Measurements from ENCODE around the gene CDK14. TPM values are rescaled to one million over a fixed set of nuclear protein-coding genes. Genes with fewer than 3 reads are reported as not detected.

CDK14 gene
- total RNA-seq, 1 donor from 2014 or later, result 79.4 TPM

DNA sequence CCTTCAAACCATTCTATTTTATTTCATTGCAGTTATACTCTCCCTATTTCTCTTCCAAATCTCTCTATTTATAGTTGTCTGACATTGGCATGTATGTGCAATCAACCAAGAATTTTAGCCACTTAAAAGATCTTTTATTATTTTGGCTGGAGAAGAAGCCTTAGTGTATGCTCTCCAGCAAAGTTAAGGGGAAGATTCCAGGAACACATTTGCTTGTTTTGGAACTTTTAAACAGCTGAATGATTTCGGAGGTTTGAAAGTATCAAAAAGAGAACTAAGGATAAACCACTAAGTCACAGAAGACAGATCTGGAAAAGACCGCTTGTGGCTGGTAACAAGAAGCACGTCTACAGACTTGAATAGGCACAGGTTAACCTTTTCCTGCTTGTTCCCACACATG is 485.9 kb downstream of the CDK14 start:
- intact Hi-C loops (cut with DNase I), result no loop called here
- no peak for DNase-seq (ENCODE audit: low spot score)
- ATAC-seq, result peak; percentile 73

DNA sequence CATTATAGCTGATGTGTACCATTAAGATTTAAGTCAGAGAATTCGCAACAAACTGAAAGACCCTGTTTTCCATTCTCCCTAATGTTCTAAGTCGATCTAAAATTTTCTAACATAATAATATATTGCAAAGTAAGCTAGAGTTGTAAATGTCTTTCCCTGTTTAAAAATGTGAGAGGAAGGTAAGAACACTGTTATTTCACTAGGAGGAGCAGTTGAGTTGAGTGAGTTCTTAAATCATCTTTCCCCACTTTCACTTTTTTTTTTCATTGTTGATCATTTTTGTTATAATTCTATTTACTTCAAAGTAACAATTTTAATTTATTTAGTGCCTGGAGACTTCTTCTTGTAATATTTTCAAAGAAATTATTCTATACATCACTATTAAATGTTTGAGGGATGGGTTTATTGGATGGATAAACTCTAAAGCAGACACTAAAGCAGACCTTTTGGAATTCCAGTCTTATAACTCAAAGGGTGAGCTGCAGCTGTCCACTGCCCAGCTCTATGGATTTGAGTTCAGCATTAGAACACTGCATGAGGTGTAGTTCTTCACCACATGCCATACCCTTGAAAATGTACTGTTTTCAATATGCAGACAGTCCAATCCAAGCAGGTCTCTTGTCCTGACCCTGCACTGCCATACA is 486.9 kb downstream of the CDK14 start:
- intact Hi-C loops (cut with DNase I), result no loop called here
- DNase-seq (ENCODE audit: low spot score), result no peak
- peak; percentile 50 for ATAC-seq

DNA sequence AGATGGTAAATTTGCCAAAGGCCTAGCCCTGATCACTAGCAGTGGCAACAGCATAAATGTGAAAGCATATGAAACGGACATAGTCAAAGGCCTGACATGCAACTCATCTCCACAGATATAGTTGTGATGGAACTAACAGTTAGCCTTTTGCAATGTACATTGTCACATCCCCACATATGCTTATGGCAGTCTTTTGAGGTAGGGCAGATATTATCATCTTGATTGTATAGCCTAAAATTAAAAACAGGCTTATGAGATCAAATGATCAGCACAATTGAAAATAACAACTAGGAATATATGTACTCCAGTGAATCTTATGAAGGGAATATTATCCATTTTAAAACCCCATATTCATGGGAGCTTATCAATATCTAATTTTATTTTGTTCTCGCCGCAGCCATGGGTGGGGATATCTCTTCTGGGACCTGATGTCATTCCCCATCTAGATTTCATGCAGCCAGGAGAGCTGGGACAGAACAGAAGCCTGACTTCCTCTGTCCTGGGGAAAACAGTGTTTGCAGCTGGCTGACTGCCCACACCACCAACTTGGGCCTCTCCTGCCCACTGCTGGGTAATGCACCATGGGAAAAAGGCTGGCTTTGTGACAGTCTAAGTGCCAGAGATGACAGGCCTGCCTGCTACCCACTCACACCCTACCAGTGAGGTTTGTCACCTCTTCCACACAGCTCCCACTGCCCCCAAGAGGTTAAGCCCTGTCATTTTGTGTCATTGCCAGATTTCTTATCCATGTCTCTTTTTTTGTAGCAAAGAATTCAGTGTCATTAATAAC is 487.9 kb downstream of the CDK14 start:
- peak; percentile 29 for ATAC-seq
- peak; percentile 67 for DNase-seq (ENCODE audit: low spot score)
- intact Hi-C loops (cut with DNase I), result no loop called here

DNA sequence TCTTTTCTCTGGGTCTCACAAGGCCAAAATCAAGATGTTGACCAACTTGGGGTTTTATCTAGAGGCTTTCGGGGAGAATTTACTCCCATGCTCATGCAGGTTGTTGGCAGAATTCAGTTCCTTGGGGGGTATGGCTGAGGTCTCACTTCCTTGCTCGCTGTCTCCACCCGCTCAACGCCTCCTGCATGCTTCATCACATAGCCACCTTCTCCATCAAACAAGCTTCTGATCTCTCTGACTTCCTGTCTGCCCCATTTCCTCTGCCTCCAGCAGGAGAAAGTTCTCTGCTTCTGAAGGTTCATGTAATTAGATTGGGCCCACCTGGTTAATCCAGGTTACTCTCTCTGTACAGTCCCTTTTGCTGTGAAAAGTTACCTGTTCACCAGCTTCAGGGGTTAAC is 489.1 kb downstream of the CDK14 start:
- intact Hi-C loops (cut with DNase I), result no loop called here
- no peak for DNase-seq (ENCODE audit: low spot score)
- ATAC-seq, result no peak

DNA sequence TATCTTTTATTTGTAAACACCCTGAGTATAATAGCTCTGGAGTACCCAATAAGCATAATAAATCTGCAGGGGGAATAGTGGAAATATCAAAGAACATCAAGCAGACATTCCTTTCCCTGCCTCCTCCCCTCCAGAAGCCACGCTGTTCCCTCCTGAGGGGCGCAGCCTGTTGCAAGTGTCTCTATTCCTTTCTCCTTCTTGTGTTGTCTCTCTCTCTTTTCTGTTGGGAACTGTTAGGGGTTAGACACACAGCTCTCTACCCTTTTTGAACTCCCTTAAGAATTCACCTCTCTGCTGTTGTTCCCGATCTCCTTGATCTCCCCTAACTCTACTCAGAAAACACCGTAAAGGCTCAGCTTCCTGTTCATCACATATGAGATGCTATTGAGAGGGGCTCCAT is 490.1 kb downstream of the CDK14 start:
- intact Hi-C loops (cut with DNase I), result no loop called here
- no peak for DNase-seq (ENCODE audit: low spot score)
- ATAC-seq, result no peak

DNA sequence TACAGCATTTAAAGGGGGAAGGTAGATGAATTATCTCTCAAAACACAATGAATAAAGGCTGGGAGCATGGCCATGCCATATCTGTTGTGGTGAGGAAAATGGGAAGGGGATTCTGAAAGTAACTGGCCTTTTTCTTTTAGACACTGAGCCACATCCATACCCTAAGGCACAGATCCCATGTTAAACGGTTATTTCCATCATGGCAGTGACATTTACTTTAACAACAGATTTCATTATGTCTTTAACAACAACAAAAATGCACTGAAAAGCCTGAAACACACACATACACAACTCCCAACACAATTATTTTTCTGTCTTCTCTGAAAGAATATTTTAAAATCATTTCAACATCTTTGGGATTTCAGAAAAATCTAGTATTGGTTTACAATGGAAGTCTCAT is 492.0 kb downstream of the CDK14 start:
- ATAC-seq, result no peak
- intact Hi-C loops (cut with DNase I), result no loop called here
- no peak for DNase-seq (ENCODE audit: low spot score)

DNA sequence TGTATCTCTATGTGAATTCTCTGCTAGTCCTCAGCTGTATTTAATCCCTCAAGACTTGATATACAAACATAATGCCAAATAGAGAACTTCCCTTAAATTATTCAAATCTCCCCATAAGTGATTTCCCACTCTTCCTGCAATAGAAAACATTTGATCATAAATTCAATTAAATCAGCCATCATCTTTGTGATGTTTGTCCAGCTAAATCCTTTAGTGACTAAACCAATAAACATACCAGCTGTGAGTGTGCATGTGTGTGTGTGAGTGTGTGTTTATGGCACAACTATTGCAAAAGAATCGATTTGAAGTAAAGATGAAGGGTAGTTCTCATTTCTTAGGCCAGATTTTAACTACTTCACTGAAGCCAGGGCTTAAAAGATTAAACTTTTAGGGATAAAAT is 492.6 kb downstream of the CDK14 start:
- ATAC-seq (no peak), DNase-seq (ENCODE audit: low spot score) (no peak)
- intact Hi-C loops (cut with DNase I), result no loop called here

DNA sequence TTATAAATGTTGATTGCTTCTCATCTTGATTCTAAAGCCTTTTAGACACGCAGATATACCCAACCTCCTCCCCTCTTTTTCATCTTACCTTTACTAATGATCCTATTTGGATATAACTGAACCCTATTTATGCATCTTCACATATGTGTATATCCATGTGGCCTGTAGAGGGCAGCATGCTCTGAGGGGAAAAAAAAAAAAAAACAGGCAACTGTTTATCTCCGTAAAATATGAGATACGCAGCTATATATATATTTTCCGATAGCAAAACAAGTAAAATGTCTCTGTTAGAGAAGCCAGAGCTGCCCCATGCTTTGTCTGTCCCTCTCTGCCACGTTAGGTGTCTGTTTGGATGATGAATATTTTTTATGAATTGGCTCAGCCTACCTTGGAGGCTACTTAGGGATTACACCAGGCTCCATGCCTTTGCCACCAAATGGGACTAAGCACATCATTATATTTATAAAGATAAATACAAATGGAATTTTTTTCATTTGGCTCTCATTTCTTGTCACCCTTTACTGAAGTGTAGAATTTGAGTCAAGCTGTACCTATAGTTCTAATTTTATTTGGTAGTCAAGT is 493.4 kb downstream of the CDK14 start:
- ATAC-seq (peak; percentile 74), DNase-seq (ENCODE audit: low spot score) (no peak)
- intact Hi-C loops (cut with DNase I), result no loop called here

DNA sequence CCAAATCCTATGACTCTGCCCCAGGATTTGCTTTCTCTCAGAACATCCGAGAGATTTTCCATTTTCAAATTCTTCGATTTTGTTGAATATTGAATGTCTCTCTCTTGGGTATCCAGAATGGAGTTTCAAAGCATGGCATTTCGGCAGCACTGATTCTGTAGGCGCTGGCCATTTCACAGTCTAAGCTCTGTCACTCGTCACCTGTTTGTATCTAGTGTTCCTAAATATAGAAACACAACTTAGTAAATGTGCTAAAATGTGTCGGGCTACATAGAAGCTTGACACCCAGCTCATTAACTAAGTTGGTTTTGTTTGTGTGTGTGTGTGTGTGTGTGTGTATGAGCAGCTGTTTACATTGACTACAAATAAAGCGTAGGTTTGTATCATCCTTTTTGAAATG is 494.6 kb downstream of the CDK14 start:
- no peak for ATAC-seq
- DNase-seq (ENCODE audit: low spot score), result no peak
- intact Hi-C loops (cut with DNase I), result no loop called here

DNA sequence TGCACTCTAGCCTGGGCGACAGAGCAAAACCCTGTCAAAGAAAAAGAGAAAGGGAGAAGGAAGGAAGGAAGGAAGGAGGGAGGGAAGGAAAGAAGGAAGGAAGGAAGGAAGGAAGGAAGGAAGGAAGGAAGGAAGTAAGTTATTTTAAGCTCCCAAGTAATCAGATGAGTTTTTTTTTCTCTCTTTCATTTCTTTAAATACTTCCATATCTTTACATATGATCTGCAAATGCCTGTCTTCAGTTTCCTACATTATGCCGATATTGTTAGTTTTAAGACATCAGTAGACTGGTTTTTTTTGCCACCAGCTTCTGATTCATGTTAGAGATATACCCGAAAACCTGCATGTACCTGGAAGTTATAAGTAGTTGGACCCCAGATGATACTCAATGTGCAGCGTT is 495.5 kb downstream of the CDK14 start:
- no peak for ATAC-seq
- DNase-seq (ENCODE audit: low spot score), result no peak
- intact Hi-C loops (cut with DNase I), result no loop called here

DNA sequence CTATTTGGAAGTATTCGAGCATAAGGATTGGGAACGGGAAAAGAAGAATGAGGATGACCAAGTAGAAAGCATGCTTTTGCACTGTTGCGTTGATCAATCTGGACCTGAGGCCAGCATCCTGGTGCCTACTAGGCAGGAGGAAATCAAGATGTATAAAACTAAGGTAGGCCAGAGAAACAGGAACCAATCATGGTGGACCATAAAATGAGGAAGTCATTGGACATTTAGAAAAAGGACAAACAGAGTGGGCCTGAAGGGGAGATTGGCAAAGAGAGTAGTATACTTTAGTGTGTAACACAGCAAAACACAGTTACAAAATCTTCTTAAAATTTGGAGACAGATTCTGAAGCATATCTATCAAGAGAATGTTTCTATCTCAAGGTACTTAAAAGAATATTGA is 497.1 kb downstream of the CDK14 start:
- intact Hi-C loops (cut with DNase I), result no loop called here
- DNase-seq (ENCODE audit: low spot score) (no peak), ATAC-seq (no peak)

DNA sequence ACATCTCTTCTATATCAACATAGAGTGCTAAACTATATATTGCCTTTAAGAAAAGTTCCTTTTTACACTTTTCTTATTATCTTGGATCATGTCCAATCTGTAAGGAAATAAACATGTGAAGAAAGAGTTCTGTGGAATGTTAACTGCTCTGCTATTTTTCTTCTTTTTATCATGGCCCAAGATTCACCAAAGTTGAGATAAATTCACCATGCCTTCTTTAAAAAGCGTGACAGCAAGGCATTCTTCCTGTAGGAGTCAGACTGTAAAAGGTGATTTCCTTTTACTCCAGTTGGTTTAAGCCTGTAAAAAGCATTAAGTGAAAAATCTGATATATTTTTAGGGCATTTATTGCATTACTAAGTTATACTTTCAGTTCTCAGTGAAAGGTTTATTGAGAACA is 502.4 kb downstream of the CDK14 start:
- intact Hi-C loops (cut with DNase I), result no loop called here
- DNase-seq (ENCODE audit: low spot score) (no peak), ATAC-seq (no peak)

DNA sequence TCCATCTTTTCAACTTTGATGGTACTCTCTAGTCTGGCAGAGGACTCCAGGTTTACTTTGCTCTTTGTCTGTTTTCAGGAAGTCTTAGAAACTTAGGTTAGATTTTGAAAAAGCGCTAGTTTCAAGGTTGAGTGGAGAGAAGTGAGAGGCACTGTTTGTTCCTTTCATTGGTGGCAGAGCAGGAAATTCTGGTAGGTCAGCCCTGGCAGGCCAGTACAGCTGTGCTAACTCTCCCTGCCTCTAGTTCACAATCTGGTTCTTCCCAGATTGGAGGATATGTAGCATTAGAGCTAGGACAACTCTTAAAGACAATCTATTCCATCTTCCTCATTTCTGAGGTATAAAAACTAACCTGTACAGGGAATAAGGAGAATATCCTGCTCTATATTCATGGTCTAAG is 507.2 kb downstream of the CDK14 start:
- intact Hi-C loops (cut with DNase I), result no loop called here
- no peak for ATAC-seq
- no peak for DNase-seq (ENCODE audit: low spot score)

DNA sequence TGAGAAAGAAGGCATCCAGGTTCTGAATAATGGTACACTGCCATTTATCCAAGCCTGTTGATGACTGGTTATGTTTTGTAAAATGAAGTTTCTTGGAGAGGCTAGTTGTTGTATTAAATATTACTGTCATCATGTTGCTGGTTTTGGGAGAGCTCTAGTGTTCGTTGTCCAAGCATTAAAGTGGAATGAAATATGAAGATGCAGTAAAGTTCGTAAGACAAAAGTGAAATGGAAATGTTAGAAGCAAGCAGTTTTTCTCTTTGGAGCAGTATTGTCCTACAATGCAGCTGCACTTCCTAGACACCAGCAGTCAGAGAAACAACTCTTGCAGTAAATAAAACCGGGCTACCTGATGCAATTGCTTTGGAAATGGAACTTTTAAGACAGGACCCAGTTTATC is 511.3 kb downstream of the CDK14 start:
- no peak for DNase-seq (ENCODE audit: low spot score)
- intact Hi-C loops (cut with DNase I), result no loop called here
- peak; percentile 39 for ATAC-seq

DNA sequence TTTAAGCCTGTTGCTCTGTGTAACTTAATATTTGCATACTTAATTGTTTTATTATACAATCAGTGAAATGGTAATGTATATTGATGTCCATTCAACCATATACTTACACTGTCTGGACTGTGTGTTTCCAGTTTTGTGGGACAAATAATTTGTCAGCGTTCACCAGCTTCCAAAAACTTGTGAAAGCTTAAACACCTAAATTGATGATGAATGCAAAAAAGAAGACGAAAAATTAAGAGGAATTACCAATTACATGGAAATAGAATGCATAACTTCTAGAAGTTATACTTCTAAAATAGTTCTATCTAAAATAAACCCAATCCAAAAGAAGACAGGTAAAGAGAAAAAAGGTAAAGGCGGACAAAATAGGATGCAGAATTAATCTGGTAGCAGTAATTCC is 513.1 kb downstream of the CDK14 start:
- intact Hi-C loops (cut with DNase I), result no loop called here

DNA sequence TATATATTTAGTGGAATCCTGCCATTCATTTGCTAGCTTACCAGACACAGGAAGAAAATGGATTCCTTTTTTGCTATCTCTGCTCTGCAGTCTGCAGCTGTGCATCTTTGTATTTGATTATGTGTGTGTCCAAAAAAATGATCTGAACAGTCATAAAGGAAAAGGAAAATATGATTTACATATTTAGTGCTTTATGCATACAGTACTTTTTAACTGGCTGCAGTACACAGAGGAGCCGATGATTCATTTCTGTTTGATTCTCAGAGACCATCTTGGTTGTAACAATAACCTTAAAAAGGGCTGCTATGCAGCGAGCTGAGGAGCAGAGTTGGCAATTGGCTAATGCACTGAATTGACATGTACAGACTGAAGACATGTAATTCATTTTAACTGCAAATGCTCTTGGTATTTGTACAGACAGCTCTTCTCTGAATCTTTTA is 516.8 kb downstream of the CDK14 start:
- ATAC-seq (no peak), DNase-seq (ENCODE audit: low spot score) (no peak)
- intact Hi-C loops (cut with DNase I), result no loop called here

More for the DNA sequence above, 513.1 kb downstream of the CDK14 start:
- ATAC-seq (no peak), DNase-seq (ENCODE audit: low spot score) (no peak)

DNA sequence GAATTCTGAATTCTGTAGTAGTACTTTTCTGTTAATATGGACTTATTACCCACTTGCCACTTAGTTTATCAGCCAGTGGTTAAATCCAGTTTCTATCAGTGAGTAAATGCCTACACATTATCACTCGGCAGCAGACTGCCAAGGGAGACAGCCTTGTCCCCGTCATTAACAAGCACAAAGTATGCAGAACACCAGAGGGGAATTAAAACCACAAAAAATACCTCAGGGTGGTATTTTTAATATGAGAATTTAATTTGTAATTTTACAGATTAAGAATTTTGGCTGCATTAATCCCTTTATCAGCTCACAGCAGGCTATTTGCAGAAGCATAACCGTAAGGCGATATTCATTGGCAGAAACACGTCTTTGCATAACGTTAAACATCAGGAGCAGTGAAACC is 518.1 kb downstream of the CDK14 start:
- no peak for ATAC-seq
- no peak for DNase-seq (ENCODE audit: low spot score)
- intact Hi-C loops (cut with DNase I), result no loop called here

DNA sequence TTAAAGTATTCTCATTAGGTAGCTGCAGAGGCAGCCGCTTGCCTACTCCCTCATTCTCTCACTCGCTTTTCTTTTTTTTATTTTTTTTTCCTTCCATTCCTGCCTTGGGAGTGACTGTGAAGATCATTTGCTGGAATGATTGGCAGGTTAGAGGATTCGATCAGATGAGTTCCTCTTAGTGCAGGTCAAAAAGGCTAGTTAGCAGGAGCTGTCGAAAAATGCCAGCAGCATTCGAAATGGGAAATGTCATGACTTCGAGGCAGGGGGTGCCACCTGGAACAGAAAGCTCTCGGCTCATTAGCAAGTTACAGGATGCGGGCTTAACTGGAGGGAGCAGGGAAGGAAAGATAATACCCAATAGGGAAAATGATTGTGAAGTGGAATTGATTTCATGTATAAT is 530.6 kb downstream of the CDK14 start:
- intact Hi-C loops (cut with DNase I), result no loop called here
- DNase-seq (ENCODE audit: low spot score), result no peak
- ATAC-seq, result peak; percentile 29

DNA sequence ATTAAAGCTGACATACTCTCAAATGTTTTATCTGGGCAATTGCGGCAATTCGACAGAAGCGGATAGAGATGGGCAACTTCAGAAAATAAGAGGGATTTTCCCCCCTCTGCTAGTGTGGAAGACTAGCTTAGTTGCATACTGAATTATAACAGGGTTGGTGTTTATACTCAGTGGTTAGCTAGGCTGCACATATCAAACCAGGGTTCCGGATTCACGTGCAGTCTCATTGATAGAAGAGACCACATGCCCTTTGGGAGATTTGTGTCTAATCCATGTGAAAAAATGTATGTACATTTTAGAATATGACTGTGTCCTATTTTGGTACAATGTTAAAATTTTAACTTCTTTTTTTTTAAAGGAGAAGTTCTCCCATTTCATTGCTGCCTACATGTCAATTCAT is 531.2 kb downstream of the CDK14 start:
- intact Hi-C loops (cut with DNase I), result no loop called here
- ATAC-seq, result no peak
- no peak for DNase-seq (ENCODE audit: low spot score)

DNA sequence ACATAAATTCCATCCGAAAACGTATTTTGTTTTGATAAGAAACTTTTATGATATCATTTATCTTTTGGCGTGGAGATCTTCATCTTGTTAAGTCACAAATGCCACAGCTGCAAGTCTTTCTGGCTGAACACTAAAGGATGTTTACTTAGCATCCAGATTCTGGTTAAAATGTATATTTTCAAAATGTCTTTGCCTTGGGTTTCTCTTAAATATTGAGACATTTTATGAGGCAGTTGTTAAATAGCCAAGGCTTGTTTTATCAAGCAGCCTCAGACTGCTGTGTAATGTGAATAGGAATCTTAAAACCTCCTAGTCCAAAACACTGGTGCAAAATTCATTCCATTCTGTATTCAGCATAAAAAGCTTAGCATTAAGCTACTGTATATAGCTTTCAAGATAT is 531.8 kb downstream of the CDK14 start:
- intact Hi-C loops (cut with DNase I), result no loop called here
- ATAC-seq, result no peak

More for the DNA sequence above, 531.8 kb downstream of the CDK14 start:
- DNase-seq (ENCODE audit: low spot score), result no peak
